ENCODE data around the gene CAMSAP3.
"Not testable (repeated sequence)": the region's sequence is repeated elsewhere in the genome, so short reads cannot be mapped to it uniquely, and the experiment has no call there.

Gene CAMSAP3

GRCh38 chr19:7575434-7576040 is 20.1 kb upstream of the CAMSAP3 start:
- peak; percentile 31 for DNase-seq (ENCODE audit: low read depth)

DNA sequence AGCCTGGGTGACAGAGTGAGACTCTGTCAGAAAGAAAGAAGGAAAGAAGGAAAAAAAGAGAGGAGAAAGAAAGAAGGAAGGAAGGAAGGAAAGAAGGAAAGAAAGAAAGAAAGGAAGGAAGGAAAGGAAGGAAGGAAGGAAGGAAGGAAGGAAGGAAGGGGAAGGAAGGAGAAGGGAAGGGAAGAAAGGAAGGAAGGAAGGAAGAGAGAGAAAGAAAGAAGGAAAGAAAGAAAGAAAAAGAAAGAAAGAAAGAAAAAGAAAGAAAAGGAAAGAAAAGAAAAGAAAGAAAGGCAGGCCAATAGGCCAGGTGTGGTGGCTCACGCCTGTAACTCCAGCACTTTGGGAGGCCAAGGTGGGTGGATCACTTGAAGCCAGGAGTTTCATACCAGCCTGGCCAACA is 18.2 kb upstream of the CAMSAP3 start:
- not testable (repeated sequence) for DNase-seq (ENCODE audit: low read depth)

DNA sequence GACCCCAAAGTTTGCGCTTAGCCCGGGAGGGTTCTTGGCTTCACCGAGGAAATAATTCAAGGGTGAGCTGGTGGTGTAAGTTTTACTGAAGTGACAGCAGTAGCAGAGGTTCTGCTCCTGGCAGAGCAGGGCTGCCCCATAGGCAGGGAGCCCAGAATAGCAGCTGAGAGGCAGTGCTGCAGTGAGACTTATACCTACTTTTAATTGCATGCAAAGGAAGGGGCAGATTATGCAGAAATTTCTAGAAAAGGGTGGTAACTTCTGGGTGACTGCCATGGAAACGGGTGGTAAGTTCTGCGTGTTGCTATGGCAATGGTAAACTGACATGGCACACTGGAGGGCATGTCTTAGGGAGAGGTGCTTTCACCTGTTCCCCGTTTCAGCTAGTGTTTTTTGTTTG is 17.5 kb upstream of the CAMSAP3 start:
- no peak for DNase-seq (ENCODE audit: low read depth)

DNA sequence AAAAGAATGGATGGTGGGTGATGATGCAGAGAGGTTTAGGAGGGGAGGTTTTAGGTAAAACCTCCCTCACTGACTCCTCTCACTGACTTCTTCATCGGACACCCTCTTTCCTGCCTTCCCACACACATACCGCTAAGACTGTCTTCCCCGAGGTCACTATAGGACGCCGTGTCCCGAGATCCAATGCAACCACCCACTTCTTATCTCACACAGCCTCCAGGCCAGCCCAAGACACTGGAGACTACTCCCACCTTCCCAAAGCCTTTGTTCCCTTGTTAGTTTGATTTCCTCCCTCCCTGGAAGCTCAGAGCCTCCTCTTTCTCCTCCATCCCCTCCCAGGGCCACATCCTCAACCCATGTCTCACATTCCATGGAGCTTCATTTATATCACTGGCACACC is 16.5 kb upstream of the CAMSAP3 start:
- no peak for DNase-seq (ENCODE audit: low read depth)

GRCh38 chr19:7582446-7582845 is 13.2 kb upstream of the CAMSAP3 start:
- DNase-seq (ENCODE audit: low read depth): no peak

DNA sequence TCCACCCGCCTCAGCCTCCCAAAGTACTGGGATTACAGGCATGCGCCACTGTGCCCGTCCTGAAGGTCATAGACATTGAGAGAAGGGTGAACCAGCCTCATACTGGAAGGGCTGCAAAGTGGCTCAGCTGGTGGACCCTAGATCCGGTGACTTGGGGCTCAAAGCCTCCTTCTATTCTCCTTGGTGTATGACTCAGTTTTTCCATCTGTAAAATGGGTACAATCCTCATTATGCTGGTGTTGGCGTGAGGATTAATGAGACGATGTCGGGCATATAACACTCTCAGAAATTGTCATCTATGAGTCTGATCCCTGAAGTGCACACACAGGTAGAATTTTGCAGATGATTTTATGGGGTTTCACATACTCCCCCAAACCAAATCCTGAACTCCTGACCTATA is 5.8 kb upstream of the CAMSAP3 start:
- no peak for DNase-seq (ENCODE audit: low read depth)

DNA sequence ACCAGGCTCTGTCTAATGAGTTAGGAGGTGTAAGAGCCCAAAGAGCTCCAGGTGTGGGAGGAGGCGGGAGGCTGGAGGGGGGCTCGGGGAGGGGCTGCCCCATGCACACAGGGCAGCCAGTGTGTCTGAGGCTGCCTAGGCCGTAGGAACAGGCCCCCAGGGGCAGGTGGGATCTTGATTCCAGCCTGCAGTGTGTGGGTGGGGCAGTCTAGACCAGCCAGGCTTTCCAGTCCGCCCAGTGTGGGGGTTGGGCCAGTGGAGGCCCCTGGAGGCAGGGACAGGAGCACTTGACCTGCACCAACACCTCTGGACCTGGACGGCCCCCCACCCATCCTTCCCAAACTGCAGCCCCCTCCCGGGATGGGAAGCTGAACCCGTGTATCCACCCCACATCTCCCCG is 5.4 kb upstream of the CAMSAP3 start:
- no peak for DNase-seq (ENCODE audit: low read depth)

DNA sequence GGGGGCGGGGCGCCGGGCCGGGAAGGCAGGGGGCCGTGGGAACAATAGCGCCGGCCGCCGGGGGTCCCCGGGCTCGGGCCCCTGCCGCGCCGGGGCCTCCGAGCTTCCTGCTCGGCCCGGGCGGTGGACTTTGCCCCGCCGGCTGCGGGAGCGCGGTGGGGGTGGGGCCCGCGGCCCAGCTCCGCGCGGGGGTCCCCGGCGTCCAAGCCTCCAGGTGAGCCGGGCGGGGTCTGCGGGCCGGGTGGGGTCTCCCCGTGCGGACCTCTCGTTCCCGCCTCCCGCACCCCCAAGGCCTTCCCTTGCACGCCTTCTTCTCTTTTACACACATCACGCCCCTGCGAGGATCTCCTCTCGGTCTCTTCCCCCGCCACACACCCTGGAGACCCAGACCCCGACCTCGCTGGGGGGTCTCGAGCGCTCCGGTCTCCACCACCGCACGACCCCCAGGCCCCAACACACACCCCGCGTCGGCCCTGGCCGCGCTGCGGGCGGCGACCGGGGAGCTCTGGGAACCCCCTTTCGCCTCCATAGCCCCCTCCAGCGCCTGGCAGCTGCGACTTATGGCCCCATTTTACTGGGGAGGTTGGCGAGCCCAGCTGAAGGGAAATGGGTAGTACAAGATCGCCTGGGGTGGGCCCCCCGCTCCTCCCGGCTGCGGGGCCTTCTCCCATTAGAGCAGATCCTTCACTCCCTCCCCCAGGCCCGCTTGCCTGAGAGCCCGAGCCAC is 711 bp downstream of the CAMSAP3 start:
- DNase-seq (ENCODE audit: low read depth): no peak

- no peak for DNase-seq (ENCODE audit: low read depth)
These were observed 2.0 kb downstream of the CAMSAP3 start for GRCh38 chr19:7597689-7598088.

DNA sequence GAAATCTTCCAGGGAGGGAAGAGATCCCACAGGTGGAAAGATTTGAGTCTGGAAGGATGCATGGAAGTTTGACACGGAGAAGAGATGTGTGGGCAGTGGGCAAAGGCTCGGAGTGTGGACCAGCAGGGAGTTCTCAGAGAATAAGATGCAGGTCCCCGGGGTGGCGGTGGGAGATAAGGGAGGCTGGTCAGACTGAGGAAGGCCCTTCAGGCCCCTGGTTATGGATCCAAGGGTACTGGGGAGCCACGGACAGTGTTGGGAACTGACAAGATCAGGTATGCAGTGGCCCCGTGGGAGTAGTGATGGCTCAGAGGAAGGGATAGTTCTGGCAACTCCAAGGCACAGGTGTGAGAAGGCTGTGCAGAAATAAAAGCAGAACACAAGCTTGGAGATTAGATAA is 2.5 kb downstream of the CAMSAP3 start:
- DNase-seq (ENCODE audit: low read depth): no peak

GRCh38 chr19:7600721-7601120 is 5.1 kb downstream of the CAMSAP3 start:
- DNase-seq (ENCODE audit: low read depth): no peak

- DNase-seq (ENCODE audit: low read depth): no peak
These were observed 6.7 kb downstream of the CAMSAP3 start for GRCh38 chr19:7602240-7602934.

- no peak for DNase-seq (ENCODE audit: low read depth)
These were observed 7.4 kb downstream of the CAMSAP3 start for GRCh38 chr19:7602935-7603497.

DNA sequence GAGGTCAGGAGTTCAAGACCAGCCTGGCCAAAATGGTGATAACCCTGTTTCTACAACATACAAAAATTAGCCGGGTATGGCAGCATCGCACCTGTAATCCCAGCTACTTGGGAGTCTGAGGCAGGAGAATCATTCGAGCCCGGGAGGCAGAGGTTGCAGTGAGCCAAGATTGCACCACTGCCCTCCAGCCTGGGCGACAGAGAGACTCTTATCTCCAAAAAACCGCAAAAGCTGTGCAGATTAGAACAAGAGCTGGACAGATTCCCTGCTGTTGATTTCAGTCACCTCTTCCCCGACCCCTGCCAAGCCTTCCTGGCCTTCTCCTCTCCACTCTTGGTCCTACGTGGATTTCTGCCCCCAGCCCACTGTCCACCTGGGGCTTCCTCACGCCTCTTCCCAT is 8.3 kb downstream of the CAMSAP3 start:
- DNase-seq (ENCODE audit: low read depth): no peak

DNA sequence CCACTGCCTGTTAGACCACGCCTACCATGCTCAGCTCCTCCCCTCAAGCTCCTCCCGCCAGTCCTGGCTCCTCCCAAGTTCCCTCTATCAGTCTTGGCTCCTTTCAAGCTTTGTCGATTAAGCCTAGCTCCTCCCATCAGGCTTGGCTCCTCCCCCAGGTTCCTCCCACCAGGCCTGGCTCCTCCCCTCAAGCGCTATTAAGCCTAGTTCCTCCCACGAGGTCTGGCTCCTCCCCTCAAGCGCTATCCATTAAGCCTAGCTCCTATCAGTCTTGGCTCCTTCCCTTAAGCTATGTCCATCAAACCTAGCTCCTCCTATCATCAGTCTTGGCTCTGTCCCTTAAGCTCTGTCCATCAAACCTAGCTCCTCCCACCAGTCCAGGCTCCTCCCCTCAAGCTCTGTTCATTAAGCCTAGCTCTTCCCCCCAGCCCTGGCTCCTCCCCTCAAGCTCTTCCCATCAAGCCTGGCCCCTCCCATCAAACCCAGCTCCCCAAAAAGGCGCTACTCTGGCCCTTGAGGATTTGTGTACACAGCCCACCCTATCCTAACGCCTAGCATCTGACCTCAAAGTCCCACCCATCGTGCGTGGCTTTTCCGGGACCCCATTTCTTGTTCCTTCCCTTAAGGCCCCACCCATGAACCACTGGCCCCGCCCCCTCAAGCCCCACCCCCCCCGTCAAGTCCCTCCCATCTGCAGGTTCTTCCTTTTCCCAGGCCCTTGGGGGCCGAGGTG is 10.0 kb downstream of the CAMSAP3 start:
- DNase-seq (ENCODE audit: low read depth): peak; percentile 24

- DNase-seq (ENCODE audit: low read depth): no peak
These were observed 10.6 kb downstream of the CAMSAP3 start for GRCh38 chr19:7606289-7606688.

- DNase-seq (ENCODE audit: low read depth): no peak
These were observed 11.7 kb downstream of the CAMSAP3 start for GRCh38 chr19:7607212-7607873.

DNA sequence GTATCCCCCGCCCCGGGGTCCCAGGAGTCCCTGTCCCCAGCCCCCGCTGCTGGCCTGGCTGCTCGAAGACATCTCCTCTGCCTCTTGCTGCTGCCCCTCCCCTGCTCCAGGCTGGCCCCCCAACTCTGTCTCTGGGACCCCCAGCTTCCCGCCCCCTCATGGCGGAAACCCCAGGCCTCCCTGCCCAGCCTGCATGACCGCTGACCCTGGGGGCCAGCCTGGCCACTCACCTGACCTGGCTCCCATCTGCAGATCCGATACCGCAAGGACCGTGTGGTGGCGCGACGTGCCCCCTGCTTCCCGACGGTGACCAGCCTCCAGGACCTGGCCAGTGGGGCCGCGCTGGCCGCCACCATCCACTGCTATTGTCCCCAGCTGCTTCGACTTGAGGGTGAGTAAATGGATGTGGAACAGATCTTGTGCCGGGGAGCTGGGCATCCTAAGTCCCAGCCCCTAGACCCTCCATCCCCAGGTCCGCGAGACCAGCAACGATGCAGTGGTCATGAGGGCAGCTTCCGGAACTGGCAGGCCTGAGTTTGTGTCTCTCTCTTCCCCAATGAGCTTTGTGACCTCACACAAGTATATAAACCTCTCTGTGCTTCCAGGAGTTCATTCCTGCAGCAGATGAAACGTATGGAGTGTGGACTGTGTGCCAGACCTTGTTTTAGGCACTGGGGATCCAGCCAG is 12.4 kb downstream of the CAMSAP3 start:
- DNase-seq (ENCODE audit: low read depth): no peak

DNA sequence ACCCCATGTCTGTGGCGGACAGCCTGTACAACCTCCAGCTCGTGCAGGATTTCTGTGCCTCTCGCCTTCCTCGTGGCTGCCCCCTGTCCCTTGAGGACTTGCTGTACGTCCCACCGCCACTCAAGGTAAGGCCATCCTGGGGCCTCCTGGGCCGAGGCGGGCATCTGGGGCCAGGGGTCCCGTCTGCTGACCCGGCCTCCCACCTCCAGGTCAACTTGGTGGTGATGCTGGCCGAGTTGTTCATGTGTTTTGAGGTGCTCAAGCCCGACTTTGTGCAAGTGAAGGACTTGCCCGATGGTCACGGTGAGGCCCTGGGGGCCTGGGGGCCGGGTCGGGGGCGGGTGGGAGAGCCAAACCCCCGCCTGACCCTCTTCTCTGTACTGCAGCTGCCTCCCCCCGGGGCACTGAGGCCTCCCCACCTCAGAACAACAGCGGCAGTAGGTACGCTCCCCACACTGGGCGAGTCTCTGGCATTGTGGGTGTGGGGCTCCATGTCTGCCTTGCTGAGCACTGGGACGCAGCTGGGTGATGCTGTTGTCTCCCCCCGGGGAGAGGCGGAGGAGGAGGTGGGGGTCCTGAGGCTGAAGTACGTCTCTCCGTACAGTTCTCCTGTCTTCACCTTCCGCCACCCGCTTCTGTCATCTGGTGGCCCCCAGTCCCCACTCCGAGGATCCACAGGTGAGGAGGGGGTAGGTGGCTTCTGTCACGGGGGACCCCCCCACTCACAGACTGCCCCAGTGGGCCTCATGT is 15.0 kb downstream of the CAMSAP3 start:
- DNase-seq (ENCODE audit: low read depth): no peak

DNA sequence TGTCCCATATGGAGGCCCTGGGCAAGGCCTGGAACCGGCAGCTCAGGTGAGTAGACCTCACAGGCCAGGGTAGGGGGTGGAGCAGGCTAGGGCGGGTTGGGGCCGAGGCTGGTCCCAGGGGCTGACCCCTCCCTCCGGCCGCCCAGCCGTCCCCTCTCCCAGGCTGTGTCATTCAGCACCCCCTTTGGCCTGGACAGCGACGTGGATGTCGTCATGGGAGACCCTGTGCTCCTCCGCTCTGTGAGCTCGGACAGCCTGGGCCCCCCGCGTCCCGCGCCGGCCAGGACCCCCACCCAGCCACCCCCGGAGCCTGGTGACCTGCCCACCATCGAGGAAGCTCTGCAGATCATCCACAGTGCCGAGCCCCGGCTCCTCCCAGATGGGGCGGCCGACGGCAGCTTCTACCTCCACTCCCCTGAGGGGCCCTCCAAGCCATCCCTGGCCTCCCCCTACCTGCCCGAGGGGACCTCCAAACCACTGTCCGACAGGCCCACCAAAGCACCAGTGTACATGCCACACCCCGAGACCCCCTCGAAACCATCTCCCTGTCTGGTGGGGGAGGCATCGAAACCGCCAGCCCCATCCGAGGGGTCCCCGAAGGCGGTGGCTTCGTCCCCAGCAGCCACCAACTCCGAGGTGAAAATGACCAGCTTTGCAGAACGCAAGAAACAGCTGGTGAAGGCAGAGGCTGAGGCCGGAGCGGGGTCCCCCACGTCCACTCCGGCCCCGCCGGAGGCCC is 16.0 kb downstream of the CAMSAP3 start:
- DNase-seq (ENCODE audit: low read depth): no peak
